GM18499 (cell line): Measurements from ENCODE around the gene VKORC1.

ENCODE experiments used
- ATAC-seq: cut with Tn5 transposase; IDR thresholded peaks from one replicate; pipeline ENCODE4 v1.9.1; 2021; ENCODE audit warnings: moderate number of reproducible peaks; ENCODE audit not compliant: insufficient read depth, unreplicated experiment

VKORC1 gene

DNA sequence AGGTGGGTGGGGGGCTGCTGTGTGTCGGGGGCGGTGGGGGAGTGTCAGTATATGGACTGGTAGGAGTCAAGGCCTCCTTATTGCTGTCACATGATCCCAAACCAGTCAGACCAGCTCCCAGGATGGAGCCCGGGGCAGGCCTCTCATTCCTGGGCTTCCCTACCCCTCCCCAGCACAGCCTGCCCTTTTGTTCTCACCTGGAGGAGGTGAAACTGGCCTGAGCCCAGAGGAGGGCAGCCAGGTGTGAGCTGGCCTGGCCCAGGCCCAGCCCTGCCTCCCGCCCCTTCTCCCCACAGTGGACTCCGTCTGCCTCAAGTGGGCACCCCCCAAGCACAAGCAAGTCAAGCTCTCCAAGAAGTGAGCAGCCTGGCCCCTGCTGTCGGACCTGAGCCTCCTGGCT lies 36.3 kb upstream of the VKORC1 start:
- ATAC-seq, result no peak

- no peak for ATAC-seq
These were observed 35.8 kb upstream of the VKORC1 start for GRCh38 chr16:31130336-31130891.

DNA sequence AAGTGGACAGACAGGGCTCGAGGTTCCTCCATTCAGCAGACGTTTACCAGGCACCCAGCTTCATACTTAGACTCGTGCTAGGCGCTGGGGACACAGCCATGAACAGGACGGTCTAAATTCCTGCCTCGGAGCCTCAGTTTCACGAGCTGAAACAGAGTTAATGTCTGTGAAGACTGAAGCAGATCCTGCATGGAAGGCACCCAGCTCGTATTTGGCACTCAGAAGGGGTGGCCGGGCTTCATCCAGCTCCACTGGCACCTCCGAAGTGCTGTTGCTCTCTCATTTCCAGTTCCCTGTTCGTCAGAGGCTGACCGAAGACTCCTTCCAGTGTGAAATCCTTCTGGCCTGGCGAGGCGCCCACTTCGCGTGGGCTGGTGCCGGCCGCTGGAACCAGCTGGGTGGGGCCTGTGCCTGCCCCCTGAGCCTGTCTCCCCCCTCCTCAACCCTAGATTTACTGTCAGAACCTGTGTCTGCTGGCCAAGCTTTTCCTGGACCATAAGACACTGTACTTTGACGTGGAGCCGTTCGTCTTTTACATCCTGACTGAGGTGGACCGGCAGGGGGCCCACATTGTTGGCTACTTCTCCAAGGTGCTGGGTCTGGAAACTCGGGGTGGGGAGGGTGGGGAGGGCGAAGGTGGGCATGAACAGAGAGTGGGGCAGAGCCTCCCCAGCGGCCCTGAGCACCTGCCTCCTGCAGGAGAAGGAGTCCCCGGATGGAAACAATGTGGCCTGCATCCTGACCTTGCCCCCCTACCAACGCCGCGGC lies 35.2 kb upstream of the VKORC1 start:
- ATAC-seq, result no peak

- ATAC-seq, result no peak
These were observed 34.3 kb upstream of the VKORC1 start for GRCh38 chr16:31128711-31129567.

DNA sequence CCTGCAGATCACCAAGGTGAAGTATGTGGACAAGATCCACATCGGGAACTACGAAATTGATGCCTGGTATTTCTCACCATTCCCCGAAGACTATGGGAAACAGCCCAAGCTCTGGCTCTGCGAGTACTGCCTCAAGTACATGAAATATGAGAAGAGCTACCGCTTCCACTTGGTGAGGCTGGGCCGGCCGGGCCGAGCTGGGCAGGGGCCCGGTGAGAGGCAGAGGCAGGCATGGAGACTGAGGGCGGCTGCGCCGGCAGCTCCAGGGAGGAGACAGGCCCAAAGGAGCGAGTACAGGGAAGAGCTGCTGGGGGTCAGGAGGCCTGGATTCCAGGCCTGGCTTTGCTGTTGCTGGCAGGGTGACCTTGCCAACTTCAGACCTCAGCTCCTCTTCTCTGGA lies 32.6 kb upstream of the VKORC1 start:
- ATAC-seq, result no peak

DNA sequence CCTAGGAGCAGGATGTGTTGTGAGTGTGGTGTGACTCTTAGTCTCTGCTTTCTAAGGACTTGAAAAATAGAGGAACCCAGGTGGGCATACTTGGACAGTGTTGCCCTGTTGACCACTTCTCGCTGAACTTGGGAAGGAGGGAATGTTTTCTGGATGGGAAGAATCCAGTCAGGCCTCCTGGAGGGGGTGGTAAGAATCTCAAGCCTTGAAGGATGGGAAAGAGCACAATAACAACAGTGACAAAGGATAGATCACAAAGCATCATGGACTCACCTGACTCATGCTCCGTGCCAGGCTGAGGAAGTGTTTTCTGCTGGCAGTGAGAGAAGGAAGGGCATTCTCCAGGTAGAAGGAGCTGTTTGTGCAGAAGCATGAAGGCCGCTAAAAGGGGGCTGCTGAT lies 31.2 kb upstream of the VKORC1 start:
- ATAC-seq, result no peak

GRCh38 chr16:31120129-31120528 lies 25.5 kb upstream of the VKORC1 start:
- no peak for ATAC-seq

DNA sequence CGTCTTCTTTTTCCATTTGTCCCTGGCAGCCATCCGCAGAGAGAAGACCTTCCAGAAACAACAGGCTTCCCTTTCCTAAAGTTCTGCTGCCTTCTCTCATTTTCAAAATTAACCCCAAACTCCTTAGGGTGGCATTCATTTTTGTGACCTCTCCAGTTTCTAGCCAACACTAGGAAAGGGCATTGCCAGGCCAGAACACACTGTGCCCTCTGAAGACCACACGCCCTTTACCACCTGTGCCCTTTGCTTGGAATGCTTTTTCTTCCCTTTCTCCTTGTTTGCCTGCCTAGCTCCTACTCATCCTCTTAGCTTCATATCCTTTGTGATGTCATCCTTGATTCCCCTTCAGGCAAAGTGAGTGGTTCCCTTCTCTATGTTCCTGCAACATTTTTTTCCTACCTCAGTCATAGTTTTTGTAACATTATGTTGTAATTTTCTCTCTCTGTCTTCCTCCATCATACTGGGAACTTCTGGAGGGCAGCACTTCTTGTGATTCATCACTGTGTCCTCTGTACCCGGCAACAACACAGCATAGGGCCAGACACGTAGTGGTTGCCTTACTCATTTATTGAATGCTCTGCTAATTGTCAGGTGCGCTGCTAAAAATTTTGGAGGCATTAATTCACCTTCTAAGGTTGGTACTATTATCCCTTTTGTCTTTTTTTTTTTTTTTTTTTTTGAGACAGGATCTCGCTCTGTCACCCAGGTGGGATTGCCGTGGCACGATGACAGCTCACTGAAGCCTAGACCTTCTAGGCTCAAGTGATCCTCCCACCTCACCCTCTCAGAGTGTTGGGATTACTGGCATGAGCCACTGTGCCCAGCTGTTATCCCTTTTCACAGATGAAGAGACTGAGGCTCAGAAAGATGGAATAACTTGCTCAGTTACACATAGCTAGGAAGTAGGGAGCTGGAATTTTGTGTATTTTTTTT lies 23.9 kb upstream of the VKORC1 start:
- ATAC-seq, result no peak

DNA sequence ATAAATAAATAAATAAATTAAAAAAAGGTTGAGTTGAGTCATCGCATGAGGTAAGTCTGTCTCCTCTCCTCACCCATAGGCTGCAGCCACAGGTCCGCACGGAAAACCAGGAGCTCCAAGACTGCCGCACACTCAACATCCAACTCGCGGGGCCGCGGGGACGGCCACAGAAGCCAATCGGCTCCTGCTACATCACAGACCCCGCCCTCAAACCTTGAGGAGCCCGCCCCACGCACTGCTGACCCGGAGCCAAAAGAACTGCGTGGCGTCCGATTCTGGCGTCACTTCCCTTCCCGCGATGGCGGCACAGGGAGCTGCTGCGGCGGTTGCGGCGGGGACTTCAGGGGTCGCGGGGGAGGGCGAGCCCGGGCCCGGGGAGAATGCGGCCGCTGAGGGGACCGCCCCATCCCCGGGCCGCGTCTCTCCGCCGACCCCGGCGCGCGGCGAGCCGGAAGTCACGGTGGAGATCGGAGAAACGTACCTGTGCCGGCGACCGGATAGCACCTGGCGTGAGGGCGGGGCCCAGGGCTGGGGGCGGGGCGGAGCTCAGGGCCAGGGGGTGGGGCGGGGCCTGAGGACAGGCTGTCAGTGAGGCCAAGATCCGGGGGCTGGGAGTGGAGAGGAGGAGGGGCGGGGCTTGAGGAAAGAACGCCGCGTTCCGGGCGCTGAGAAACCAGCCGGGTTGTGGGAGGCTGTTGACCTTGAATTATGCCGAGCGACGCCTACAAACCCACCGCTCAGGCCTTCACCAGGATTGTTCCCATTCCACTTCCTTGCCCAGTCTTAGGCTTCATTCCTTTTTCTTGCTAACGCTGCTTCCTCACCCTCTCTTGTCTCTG lies 23.0 kb upstream of the VKORC1 start, which contains the start of gene KAT8:
KAT8 (plus strand) TSS at position 281 of the 839 bp plus-strand sequence; CDS start at position 299, 18 bp downstream.
- peak; percentile 60 for ATAC-seq

DNA sequence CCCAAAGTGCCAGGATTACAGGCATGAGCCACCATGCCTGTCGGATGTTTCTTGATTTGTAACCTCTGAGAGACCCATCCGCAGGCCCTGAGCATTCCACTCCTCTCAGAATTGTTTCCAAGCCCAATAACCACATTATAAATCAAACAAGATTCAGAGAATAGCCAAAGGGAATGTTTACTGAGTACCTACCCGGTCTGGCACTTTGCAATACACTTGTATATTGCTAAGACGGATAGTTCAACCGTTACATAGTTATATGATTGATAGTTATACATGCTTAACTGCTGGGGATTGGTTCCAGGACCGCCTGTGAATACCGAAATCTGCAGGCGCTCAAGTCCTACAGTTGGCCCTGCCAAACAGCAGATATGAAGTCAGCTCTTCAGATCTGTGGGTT lies 19.9 kb upstream of the VKORC1 start:
- no peak for ATAC-seq

GRCh38 chr16:31113121-31114120 lies 18.8 kb upstream of the VKORC1 start:
- ATAC-seq, result no peak

DNA sequence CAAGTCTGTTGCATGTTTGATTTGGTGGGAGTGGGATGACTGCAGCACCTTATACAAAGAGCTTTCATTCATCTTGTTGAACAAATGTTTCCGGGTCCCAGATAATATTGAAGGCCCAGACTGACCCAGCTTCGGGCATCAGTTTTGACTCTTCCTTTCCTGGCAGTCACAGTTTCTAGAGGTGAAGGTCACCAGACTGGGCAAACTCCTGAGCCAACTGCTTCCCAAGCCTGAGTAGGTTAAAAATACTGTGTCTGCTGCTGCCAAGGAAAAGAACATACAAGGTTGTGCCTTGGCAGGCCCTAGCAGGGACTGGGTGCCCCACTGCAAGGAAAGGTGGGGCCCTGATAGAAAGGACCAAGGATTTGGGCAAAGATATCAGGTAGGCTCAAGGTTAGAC lies 18.1 kb upstream of the VKORC1 start:
- ATAC-seq, result no peak

GRCh38 chr16:31111881-31112466 lies 17.4 kb upstream of the VKORC1 start:
- no peak for ATAC-seq

DNA sequence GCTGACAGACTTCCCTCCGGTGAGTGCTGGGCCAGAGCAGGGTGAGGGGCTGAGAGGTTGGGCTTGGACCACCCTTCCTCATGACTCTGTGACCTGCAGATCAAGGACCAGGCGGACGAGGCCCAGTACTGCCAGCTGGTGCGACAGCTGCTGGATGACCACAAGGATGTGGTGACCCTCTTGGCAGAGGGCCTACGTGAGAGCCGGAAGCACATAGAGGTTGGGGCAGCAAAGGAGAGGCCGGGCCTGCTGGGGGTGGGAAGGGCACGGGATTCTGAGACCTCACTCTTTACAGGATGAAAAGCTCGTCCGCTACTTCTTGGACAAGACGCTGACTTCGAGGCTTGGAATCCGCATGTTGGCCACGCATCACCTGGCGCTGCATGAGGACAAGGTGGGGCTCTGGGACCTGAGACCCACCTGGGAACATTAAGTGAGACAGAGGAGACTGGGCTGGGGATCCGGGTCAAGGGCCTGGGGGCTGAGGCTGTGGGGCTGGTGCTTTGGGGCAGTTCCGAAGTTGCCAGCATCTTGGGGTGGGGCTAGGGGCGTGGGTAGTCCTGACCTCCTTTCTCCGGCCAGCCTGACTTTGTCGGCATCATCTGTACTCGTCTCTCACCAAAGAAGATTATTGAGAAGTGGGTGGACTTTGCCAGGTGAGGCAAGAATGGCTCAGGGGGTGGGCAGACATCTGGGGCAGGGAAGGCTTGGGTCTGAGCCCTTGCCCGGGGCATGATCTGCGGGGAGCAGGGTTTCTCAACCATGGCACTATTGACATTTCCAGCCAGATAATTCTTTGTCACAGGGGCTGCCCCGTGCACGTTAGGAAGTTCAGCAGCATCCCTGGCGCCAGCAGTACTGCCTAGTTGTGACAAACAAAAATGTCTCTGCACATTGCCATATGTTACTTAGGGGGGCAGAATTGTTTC lies 15.8 kb upstream of the VKORC1 start:
- no peak for ATAC-seq

GRCh38 chr16:31109622-31110021 lies 15.0 kb upstream of the VKORC1 start:
- no peak for ATAC-seq

GRCh38 chr16:31108794-31109558 lies 14.4 kb upstream of the VKORC1 start:
- ATAC-seq, result no peak
